HepG2 (cell line): Measurements from ENCODE around the gene FRMD8. TPM values are rescaled to one million over a fixed set of nuclear protein-coding genes. Genes with fewer than 3 reads are reported as not detected.

Experiments
- ARID2 ChIP-seq: sonication (generic); formaldehyde crosslinking; IDR thresholded peaks from 2 replicates; pipeline ENCODE4 v1.8.1; 2022; ENCODE audit warnings: mild to moderate bottlenecking, missing genetic modification reagents, borderline replicate concordance
- ESRRA ChIP-seq: sonication (generic); formaldehyde crosslinking; IDR thresholded peaks from 2 replicates; pipeline ENCODE4 v1.5.1; 2020; ENCODE audit warnings: mild to moderate bottlenecking, low read depth, missing genetic modification reagents
- FOXA3 ChIP-seq: IDR thresholded peaks from 2 replicates; pipeline ENCODE4 v1.6.1; 2016; ENCODE audit warnings: missing genetic modification reagents, missing compliant biosample characterization
- ISL2 ChIP-seq: sonication (generic); formaldehyde crosslinking; IDR thresholded peaks from 2 replicates; pipeline ENCODE4 v1.5.0; 2020; ENCODE audit warnings: missing genetic modification reagents
- MED1 ChIP-seq: sonication (generic); formaldehyde crosslinking; IDR thresholded peaks from 2 replicates; pipeline ENCODE4 v1.4.0; 2020; ENCODE audit warnings: missing genetic modification reagents
- NCOR1 ChIP-seq: fragments of 200-600 bp; sonication (generic); IDR thresholded peaks from 2 replicates; pipeline ENCODE4 v1.7.0; 2017; ENCODE audit warnings: antibody characterized with exemption, low read length, borderline replicate concordance
- NFYB ChIP-seq: sonication (generic); formaldehyde crosslinking; IDR thresholded peaks from 2 replicates; pipeline ENCODE4 v1.4.0; 2020; ENCODE audit warnings: missing genetic modification reagents
- PHF5A ChIP-seq: IDR thresholded peaks from one replicate; pipeline ENCODE4 v1.6.1; 2018; ENCODE audit warnings: low read depth, missing genetic modification reagents; ENCODE audit not compliant: unreplicated experiment
- SALL2 ChIP-seq: sonication (generic); formaldehyde crosslinking; IDR thresholded peaks from 2 replicates; pipeline ENCODE4 v1.8.1; 2023; ENCODE audit warnings: mild to moderate bottlenecking, missing genetic modification reagents, inconsistent platforms
- SIN3B ChIP-seq: fragments of 150-350 bp; IDR thresholded peaks from 2 replicates; pipeline ENCODE4 v1.6.1; 2014; ENCODE audit warnings: low read length
- SRSF9 ChIP-seq: fragments of 200-400 bp; formaldehyde crosslinking; IDR thresholded peaks from 2 replicates; pipeline ENCODE4 v1.6.1; 2018; ENCODE audit warnings: borderline replicate concordance, mild to moderate bottlenecking, low read depth, low read length; ENCODE audit not compliant: insufficient read depth, poor library complexity, severe bottlenecking
- THAP11 ChIP-seq: IDR thresholded peaks from 2 replicates; pipeline ENCODE4 v1.6.1; 2016; ENCODE audit warnings: missing biosample characterization, missing genetic modification reagents
- TSC22D2 ChIP-seq: sonication (generic); formaldehyde crosslinking; IDR thresholded peaks from 2 replicates; pipeline ENCODE4 v1.5.1; 2020; ENCODE audit warnings: missing genetic modification reagents, mild to moderate bottlenecking, borderline replicate concordance
- ZBTB21 ChIP-seq: sonication (generic); formaldehyde crosslinking; IDR thresholded peaks from 2 replicates; pipeline ENCODE4 v1.4.0; 2020; ENCODE audit warnings: missing genetic modification reagents
- ZFP36 ChIP-seq: fragments of 150-350 bp; IDR thresholded peaks from 2 replicates; pipeline ENCODE4 v1.6.1; 2018; ENCODE audit warnings: borderline replicate concordance, low read length, low read depth; ENCODE audit not compliant: partially characterized antibody
- ZNF282 ChIP-seq: fragments of 450-650 bp; IDR thresholded peaks from 2 replicates; pipeline ENCODE4 v1.6.1; 2018; ENCODE audit not compliant: partially characterized antibody
- ZNF451 ChIP-seq: sonication (generic); formaldehyde crosslinking; IDR thresholded peaks from 2 replicates; pipeline ENCODE4 v1.5.0; 2020; ENCODE audit warnings: mild to moderate bottlenecking, missing genetic modification reagents
- ZNF572 ChIP-seq: sonication (generic); formaldehyde crosslinking; IDR thresholded peaks from 2 replicates; pipeline ENCODE4 v1.5.1; 2020; ENCODE audit warnings: mild to moderate bottlenecking, missing genetic modification reagents
- polyA plus RNA-seq, 8 experiments: library from polyadenylated mRNA; depleted of rRNA in 3 of 8; stranded (reverse) in 7 of 8; unstranded in 1 of 8; fragments of >200 nt; fragmentation: Illumina TruSeq in 4 of 8; extraction: Trizol in 4 of 8; gene quantifications; 2 replicates each; pipeline versions ENCODE4 v1.2.1 to v1.2.3, GENCODE V29; 2011 to 2016; ENCODE audit warnings: low read depth in 4 of 8, missing spikeins in 1 of 8, mixed read lengths in 1 of 8; ENCODE audit not compliant: insufficient read depth in 1 of 8
- total RNA-seq, 5 experiments: library from RNA; depleted of rRNA; stranded (reverse); fragments of >200 nt; fragmentation: Illumina TruSeq; extraction: Trizol; gene quantifications; 2 replicates each; pipeline ENCODE4 v1.2.3, GENCODE V29; 2016; ENCODE audit warnings: low read depth in 1 of 5
- TF ChIP-seq, protein P1 (sequence below): IDR thresholded peaks from 2 replicates; pipeline ENCODE4 v1.6.1; 2012; ENCODE audit warnings: low read depth, low read length, improper control_type of control experiment
- TF ChIP-seq, protein P2 (sequence below): sonication (generic); formaldehyde crosslinking; IDR thresholded peaks from 2 replicates; pipeline ENCODE4 v1.9.0; 2022; ENCODE audit warnings: low read depth, missing genetic modification reagents
- TF ChIP-seq, protein P3 (sequence below): sonication (generic); formaldehyde crosslinking; conservative IDR thresholded peaks from 2 replicates; pipeline ENCODE4 v1.8.0; 2022; ENCODE audit warnings: missing genetic modification reagents
- TF ChIP-seq, protein P4 (sequence below): sonication (generic); formaldehyde crosslinking; IDR thresholded peaks from 2 replicates; pipeline ENCODE4 v1.9.0; 2021; ENCODE audit warnings: missing genetic modification reagents, borderline replicate concordance

FRMD8 gene
- total and polyA plus RNA-seq, 2 of the 13 experiments (the other 11 are each of a cell fraction or from before 2014, with no cell fraction given): 5.8 to 20.6 TPM

DNA sequence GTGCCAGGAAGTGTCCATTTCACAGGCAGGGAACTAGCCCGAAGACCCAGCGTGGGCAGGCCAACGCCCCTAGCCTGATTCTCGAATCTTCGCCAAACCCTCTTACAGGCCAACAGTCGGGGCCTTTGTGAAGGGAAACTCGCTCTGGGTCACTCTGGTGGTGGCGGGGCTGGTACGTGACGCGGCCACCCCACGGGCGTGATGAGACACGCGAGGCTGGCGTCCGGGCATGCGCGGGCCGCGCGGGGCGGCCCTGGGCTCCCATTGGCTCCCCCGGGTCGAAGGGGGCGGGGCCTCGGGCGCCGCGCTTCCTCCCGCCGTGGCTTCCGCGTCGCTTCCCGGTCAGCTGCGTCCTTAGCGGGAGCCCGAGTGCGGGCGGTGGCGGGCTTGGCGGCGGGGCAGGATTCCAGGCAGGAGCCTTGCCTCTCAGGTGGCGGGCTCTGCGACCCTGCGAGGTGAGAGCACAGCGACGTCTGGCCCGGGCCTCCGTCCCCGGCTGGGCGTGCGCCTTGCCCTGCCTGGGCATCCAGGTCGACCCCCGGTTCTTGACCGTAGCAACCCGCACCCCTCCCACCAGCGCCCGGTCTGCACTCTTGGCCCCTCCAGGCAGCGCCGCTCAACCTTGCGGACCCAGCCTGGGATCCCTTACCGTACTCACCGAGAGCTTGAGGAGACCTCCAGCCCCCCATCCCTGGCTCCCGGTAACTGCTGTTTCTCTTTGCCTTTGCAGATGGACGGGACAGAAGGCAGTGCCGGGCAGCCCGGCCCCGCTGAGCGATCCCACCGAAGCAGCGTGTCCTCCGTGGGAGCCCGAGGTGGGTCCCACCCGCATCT, at the start of gene FRMD8 (continued):
- TF ChIP-seq NCOR1 (no peak), NFYB (CRISPR knock-in tag) (peak; percentile 82), ZNF451 (CRISPR knock-in tag) (no peak), TSC22D2 (no peak), THAP11 (peak; percentile 53; the same call in 1 of the 2 replicates), ZFP36 (no peak), ARID2 (CRISPR knock-in tag) (peak; percentile 65; the same call in 1 of the 2 replicates), MED1 (CRISPR knock-in tag) (peak; percentile 28), SRSF9 (no peak), ISL2 (CRISPR knock-in tag) (no peak), FOXA3 (0 out of 2 replicates have a peak, but pooled peaks have one; percentile 8), SALL2 (peak; percentile 35; the same call in 1 of the 2 replicates), ZBTB21 (no peak), SIN3B (no peak), ZNF572 (CRISPR knock-in tag) (peak; percentile 73; the same call in 1 of the 2 replicates), PHF5A (no peak), ESRRA (CRISPR knock-in tag) (0 out of 2 replicates have a peak, but pooled peaks have one; percentile 63), ZNF282 (no peak)
- TF ChIP-seq, protein P1, sequence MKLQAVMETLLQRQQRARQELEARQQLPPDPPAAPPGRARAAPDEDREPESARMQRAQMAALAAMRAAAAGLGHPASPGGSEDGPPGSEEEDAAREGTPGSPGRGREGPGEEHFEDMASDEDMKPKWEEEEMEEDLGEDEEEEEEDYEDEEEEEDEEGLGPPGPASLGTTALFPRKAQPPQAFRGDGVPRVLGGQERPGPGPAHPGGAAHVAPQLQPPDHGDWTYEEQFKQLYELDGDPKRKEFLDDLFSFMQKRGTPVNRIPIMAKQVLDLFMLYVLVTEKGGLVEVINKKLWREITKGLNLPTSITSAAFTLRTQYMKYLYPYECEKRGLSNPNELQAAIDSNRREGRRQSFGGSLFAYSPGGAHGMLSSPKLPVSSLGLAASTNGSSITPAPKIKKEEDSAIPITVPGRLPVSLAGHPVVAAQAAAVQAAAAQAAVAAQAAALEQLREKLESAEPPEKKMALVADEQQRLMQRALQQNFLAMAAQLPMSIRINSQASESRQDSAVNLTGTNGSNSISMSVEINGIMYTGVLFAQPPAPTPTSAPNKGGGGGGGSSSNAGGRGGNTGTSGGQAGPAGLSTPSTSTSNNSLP: no peak
- TF ChIP-seq, protein P2, sequence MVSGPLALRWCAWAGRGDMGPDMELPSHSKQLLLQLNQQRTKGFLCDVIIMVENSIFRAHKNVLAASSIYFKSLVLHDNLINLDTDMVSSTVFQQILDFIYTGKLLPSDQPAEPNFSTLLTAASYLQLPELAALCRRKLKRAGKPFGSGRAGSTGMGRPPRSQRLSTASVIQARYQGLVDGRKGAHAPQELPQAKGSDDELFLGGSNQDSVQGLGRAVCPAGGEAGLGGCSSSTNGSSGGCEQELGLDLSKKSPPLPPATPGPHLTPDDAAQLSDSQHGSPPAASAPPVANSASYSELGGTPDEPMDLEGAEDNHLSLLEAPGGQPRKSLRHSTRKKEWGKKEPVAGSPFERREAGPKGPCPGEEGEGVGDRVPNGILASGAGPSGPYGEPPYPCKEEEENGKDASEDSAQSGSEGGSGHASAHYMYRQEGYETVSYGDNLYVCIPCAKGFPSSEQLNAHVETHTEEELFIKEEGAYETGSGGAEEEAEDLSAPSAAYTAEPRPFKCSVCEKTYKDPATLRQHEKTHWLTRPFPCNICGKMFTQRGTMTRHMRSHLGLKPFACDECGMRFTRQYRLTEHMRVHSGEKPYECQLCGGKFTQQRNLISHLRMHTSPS: 0 out of 2 replicates have a peak, but pooled peaks have one; percentile 22
- TF ChIP-seq, protein P3, sequence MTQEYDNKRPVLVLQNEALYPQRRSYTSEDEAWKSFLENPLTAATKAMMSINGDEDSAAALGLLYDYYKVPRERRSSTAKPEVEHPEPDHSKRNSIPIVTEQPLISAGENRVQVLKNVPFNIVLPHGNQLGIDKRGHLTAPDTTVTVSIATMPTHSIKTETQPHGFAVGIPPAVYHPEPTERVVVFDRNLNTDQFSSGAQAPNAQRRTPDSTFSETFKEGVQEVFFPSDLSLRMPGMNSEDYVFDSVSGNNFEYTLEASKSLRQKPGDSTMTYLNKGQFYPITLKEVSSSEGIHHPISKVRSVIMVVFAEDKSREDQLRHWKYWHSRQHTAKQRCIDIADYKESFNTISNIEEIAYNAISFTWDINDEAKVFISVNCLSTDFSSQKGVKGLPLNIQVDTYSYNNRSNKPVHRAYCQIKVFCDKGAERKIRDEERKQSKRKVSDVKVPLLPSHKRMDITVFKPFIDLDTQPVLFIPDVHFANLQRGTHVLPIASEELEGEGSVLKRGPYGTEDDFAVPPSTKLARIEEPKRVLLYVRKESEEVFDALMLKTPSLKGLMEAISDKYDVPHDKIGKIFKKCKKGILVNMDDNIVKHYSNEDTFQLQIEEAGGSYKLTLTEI (CRISPR knock-in tag): no peak
- TF ChIP-seq, protein P4, sequence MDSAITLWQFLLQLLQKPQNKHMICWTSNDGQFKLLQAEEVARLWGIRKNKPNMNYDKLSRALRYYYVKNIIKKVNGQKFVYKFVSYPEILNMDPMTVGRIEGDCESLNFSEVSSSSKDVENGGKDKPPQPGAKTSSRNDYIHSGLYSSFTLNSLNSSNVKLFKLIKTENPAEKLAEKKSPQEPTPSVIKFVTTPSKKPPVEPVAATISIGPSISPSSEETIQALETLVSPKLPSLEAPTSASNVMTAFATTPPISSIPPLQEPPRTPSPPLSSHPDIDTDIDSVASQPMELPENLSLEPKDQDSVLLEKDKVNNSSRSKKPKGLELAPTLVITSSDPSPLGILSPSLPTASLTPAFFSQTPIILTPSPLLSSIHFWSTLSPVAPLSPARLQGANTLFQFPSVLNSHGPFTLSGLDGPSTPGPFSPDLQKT: no peak
